NCI-H82 (cell line): Measurements from ENCODE around the gene HS2ST1.

ENCODE experiments used
- DNase-seq: peaks from one replicate; lab custom pipeline; 2025; lab: John Stamatoyannopoulos, UW

The HS2ST1 gene

DNA sequence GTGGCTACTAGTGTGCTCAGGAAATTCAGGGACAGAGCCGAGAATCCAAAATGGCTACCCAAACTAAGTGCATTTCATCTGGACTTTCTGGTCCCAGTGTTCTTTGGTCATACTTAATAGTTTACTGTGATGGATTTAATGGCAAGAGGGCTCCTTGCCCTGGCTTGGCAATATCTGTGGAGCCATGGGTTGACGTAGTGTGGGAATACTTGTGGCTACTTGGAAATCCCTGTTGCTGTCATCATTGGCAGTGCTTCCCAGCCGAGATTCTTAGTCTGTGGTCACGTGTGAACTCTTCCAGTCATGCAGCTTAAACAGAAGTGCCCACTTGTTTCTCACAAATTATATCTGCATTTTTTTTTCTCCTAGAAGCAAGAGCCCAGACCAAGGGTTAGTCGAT is 198.9 kb downstream of the HS2ST1 start:
- DNase-seq, result no peak

DNA sequence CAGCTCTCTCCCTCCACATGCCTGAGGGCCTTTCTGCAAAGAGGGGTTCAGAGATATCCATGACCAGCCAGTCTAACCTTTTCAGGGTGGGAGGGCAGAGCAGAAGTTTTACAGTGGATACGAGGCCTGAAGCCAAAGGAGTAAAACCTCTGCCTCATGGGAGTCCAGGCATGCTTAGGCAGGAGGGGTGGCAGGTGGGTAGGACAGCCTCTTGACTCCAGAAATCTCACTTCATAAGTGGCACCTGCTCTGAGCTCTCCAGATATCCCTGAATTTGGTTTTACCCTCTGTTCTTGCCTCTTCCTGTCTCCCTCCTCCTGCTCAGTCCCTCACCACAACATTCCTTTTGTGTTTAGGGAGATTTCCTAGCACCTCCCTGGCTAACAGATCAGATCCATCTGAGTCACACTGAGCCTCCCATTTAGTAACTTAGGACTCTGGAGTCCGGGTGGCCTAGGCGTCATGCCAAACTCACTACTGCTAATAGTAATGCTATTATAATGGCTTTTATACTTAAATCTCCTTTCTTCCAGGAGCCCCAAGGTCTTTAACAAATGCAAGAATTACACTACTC is 201.0 kb downstream of the HS2ST1 start:
- no peak for DNase-seq

DNA sequence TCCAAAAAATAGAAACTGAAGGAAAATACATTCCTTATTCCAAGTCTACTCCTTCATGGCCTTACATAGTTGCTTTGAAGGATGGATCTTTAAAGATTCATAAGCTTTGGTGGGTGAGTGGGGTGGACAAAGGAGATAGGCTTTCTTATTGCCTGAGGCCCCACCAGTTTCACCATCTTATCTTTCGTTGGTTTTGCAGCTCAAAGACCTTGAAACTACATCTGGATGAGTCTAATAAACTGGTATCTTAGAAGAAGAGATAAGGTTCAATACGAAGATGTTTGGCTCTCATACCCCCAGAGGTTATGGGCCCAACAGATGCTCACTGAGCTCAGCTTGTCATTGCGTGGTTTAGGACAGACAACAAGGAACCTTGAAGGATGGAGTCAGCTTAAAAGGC is 201.5 kb downstream of the HS2ST1 start:
- no peak for DNase-seq

DNA sequence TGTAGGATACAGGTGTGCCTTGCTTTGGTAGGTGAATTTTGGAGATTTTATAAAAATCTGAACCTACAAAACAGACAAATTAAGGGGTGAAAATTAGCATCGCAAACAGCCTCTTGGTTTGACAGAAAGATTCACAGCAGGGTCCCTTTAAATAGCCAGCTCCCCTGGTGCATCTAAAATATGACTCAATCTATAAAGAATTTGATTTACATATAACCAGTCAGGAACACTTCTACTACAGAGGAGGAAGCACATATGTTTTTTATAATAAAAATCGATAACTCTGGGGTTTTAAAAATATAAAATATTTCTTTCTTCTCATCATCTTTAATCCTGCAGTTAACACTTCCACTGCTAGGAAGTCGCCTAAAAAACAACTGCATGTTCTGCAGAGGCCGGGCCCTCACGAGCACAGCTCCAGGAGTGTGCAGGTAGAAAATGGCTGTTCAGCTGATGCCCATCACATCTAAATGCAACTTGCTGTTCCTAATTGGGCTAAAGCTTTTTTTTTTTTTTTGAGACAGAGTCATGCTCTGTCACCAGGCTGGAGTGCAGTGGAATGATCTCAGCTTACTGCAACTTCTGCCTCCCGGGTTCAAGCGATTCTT is 203.4 kb downstream of the HS2ST1 start:
- no peak for DNase-seq

DNA sequence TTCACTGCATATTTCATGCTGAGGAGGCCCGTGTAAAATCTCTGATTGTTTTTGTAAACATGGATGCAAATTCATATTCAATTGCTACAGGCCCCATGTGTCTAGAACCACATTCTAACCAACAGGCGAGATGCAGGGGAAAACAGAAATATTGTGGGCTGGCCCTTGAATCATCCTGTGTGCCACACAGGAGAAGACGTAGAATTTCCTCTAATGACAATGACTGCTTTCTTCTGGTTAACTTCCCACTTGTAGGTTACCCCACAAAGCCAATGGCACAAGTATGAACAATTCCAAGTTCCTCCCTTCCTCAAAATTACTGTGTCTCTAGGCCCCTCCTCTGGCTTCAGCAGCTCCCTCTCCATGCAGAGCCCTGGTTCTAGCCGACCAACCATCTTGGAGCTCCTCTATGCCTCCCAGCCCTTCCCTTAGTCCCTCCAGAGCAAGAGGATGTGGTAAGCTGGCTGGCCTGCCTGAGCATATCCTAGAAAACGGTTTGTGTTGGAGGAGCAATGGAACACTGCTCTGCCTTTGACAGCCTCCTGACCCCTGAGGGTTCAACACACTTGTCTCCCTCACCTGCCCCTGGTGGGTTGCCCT is 205.2 kb downstream of the HS2ST1 start:
- DNase-seq, result no peak

DNA sequence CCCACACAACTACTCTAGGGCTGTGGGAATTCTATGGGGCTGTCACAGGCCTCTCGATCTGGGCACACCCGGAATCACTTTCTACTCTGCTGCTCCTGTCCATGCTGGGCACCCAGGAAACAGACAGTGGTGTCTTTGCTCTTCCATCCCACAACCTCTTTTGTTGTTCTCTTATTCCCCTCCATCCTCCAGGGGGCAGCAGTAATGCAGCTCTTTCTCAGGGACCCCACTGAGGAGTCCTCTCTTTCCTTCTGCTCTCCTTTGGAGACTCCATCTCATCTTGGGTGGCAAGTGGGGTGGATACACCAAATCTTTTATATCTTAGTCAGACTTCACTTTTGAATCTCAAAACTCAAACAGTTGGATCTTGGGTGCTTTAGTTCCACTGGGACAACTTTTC is 206.3 kb downstream of the HS2ST1 start:
- peak; percentile 43 for DNase-seq

DNA sequence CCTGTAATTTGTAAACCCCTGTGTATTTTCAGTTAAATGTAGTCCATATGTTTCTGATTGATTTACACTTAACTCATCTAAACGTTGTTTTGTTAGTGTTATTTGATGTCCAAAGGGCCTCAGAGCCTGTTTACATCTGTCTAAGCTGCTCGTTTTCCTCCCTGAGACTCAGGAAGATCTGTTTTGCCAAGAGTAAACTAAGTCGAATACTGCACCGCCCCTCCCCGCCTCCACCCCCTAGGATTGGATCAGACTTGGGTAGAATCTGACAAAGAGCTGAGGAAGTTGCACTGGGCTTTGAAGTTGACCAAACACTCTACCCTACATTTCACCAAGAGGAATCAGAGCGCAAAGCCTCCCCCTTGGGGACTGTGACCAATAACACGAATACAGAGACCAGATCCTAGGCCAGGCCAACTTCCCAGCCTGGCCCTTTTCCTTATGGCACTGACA is 207.3 kb downstream of the HS2ST1 start:
- DNase-seq, result no peak

DNA sequence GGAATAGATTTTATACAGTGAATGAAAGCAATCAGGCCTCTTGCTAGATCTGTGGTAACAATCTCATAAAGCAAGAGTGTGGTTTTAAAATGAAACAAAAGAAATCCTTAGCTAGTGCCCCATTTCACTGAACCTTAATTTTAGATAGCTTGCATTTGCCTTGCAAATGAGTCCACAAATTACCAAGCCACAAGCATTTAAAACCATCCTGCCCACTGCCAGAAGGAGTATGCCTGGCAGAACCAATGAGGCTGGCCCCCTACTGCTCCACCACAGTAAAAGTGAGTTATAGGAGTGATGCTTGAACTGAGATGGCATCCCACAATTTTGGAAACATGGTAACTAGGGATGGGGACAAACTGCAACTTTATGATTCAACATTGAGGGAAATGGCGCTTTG is 207.8 kb downstream of the HS2ST1 start:
- DNase-seq, result no peak

DNA sequence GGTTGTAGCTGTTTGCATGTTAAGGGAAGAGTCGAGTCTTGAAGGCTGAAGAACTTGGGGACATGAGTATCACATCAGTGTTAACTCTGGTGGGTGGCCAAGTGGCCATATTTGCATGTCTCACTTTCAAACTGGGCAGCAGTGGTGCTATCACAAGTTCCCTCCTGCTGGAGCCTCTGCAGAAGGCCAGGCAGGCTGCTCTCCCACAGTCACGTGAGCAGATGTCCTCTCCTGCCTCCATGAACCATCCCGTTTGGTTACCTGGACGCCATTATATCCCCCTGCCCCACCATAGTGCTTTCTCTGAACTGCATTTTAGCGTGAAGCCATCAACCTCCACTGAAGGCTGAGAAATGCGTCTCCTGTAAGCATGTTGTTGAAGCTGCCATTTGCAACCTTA is 209.2 kb downstream of the HS2ST1 start:
- DNase-seq, result no peak

DNA sequence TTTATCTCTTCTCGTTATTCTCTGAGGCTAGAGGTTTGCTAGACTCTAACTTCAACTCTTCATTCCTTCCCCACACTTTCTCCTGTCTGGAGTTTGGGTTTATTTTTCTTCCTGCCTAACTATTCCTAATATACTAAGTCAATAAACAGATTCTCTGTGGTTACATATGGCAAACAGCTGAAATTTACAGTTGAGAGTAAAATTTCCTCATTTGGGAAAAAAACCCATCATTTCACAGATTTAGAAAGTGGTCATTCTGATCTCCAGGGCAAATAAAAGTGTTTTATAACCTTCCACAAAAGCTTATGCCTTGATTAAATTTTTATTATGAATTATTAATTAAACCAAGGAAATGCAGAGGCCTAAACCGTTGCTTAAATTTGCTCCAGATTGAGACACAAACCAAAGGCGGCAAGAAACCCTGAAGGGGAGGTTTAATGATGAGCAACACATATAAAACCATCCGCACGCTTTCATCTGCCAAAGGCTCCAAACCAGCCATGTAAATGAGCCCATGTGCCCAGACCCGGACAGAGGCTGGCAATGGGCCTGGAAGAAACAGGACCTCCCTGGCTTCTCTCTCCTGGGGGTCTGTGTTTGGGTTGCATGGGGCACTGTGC is 212.6 kb downstream of the HS2ST1 start:
- DNase-seq, result no peak

DNA sequence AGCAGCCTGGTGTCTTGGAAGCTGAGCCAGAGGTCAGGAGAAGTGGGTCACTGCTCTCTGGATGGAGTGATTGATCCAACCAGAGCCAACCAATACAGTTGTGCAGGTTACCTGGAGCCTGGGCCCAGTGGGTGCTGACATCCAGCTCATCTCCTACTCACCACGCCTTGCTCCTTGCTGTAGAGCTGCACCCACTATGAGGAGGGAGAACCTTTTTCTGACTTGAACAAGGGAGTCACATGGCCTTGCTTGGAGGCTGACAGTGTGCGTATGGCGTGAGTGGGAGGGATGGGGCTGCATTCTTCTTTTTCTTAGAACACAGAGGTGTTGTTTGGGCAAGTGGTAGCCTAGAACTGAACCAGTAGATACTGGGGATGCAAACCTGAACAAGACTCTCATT is 213.1 kb downstream of the HS2ST1 start:
- no peak for DNase-seq

DNA sequence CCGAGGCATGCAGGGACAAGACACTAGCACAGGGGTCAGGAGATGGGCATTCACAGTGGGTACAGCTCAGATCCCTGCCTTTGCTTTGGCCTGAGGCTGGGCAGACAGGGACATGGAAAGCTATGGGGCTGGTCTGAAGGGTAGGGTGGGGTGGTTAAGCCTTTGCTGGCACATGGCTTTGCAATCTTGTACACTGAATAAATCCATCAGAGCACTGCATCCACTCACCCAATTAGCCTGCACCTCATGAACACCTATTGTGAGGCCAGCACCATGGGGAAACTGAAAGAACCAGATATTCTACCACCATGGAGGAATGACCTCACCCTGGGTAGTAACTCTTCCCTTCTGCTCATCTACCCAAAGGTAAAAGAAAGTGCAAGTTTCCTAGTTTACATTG is 214.6 kb downstream of the HS2ST1 start:
- no peak for DNase-seq

DNA sequence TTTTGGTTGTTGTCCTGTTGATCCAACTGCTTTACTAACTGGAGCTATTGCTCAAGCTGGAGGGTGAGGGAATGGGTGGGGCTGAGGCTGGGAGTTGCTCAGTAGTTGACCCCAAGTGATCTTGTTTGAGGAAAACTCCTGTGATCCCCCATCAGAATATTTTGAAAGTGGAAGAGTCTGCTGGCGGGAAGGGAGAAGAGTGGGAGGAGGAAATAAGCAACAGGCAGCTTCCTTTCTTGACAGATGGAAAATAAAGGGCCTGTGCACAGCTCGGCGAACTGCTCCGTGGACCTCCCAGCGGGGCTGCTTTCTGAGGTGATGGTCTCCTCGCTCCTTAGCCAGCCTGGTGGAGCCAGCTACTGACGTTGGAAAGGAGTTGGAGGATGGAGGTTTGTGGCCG is 215.2 kb downstream of the HS2ST1 start:
- DNase-seq, result no peak

DNA sequence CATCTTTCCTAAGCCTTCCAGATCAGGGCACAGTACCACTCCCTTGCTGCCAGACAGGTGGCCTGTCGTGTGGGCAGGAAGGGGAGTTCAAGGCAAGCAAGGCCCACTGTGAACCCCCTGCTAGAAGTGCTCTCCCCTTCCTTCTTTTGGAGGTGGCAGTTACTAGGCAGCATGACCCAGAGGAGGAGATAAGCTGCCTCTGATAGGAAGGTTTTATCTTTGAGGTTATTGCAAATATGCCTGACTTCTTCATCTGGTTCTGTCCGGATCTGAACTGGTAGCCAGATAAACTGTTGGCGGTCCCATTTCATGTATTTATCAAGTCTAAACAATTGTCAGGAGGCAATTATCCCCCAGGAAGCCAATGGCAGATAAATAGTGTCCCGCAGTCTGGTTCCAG is 216.0 kb downstream of the HS2ST1 start:
- no peak for DNase-seq

DNA sequence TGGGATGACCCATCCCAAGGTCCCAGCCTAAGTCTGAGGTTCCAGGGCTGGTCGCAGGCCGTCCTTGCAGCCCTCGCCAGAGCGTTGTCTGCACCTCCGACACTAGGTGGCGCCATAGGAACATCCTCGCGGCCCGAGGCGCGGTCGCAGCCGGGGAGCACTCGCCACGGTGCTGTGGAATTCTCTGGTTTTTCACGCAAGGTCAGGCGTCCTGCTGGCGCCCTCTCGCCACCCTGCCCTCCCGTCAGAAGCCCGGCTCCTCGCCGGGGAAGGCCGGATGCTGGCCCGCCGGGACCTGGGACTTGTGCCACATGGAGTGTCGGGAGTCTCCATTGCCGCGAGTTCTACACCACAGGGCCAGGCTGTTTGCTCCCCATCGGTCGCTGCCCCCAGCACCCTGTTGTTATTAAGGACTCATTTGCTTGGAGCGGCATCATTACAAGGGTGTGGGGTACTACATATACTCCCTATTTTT is 217.4 kb downstream of the HS2ST1 start:
- DNase-seq, result peak; percentile 80

DNA sequence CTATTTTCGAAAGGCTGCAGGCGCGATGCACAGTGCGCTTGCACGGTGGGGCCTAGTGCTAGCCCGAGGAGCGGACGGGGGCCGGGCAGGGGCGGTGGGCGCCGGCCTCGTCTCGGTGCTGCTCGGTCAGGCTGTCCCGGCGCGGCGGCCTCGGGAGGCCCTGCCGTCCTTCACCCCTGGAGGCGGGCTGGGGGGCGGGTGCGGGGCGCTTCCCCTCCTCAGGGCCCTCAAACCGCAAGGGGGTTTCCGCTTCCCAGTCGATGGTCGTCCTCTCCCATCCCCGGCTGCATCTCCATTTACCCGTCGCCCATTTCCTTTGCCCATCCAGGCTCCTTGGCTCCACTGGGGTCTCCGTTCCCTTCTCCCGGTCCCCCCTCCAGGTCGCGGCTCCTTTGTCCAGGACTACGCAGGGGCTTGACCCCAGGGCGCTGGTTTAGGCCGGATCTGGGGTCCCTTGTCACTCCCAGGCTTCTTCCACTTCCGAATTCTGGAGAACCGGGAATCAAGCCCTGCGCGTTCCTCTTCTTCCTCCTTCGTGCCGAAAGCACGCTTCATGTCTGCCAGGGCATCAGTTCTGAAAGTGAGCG is 217.9 kb downstream of the HS2ST1 start:
- DNase-seq, result no peak

DNA sequence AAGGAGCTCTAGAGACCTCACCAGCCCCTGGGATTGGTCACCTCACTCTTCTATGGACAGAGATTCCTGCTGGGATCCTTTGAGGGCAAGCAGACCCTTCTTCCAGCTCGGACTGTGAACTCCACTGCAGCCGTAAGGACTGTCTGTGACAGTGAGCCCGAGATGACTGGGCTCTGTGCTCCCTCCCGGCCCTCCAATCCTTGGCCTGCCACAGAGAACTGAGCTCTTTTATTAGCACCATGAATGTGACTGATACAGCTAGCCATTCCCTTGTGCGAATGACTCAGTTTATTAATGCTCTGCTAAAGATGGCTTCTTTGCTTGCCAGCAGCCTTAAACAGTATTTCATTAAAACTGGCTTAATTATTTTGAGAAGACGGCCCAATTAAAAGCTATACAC is 219.6 kb downstream of the HS2ST1 start:
- DNase-seq, result no peak

DNA sequence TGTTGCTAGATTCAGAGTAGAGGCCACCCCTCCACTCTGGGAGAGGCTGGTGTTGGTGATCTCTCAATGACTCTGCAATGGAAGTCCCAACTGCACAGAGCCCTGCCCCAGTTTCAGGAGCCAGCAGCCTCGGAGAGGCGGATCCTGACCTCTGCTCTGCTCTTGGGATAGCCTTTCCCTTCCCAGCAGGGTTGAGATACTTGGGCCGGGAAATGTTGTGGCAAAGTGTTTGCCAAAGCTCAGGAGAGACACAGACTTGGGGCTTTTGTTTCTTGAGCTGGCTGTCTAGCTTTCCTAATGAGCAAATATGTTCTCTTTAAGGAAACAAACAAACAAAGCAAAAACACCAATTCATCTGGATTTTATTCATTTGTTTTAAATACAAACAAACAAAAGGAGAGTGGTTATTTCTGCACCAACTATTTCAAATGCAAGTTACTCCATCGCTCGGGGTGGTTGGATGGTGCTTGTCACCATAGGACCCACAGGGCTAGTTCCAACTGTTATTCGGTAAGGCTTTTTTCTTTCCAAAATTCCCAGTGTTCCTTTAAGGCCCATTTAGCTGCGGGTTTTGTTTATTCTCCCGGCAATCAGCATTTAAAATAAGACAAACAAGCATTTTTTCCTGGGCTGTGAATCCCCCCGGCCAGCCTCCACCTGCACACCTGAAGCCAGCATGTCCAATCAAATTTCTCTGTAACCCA is 220.3 kb downstream of the HS2ST1 start:
- DNase-seq, result no peak

DNA sequence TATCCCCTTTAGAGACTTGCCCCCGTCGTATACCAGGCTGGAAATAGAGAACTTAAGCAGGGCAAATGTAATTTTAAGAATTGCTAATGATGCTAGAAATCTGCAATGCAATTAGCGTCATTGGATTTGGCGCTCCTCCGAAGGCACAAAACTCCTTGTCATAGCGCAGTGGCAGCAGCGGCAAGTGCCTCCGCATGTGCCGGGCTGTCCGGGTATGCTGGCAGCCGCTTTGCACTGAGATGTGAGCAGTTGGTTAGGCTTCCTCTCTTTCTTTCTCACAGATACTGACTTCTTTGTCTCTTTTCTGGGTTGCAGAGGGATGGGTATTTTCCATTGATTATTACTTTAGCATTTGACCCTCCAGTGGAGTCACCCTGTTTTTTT is 220.9 kb downstream of the HS2ST1 start:
- peak; percentile 50 for DNase-seq

DNA sequence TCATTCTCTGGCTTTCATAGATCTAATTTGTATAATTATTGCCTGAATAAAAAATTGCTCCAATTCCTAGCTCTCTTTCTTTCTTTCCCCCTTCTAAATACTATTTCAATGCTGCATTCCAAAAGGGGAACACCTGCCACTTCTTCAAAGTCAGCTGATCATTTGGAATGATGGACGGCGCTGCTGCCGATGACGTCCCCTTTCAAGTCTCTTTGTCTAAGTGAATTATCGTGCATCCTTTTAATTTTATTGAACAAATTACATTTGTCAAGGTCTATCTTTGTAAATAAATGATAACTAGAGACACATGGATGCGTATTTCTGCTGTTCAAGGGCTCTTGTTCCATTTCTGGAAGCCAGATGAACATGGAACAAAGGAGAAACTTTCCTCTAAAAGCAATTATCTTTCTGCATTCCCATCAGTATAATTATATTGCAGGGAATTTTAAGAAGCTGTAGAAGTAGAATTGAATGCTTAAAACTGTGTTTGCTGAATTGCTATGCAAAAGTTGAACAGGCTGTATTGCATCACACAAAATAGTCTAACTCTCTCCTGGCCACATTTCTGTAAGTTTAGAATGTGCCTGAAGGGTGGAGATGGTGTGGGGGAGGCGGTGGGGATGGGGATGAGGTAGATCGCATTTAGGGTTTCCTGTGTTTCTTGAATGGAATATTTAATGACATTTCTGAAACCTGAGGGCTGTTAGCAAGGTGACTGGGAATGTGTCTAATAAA is 222.3 kb downstream of the HS2ST1 start:
- no peak for DNase-seq

DNA sequence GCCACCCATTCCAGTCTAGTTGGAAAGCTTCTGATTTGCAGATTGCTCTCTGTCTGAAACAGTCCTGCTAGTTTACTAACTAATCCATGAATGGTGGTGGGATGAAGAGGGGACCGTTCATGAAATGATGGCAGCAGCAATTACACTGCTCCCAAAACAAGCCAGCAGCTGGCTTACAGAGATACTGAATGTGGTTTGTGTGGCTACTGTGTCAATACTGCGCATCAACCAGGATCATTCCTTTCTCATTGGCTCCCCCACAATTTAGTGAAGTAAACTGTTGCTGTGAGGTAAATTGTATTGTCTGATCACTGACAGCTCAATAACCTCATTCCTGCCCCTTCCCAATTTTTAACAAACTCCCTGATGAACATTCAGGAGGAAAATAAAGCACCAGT is 222.9 kb downstream of the HS2ST1 start:
- no peak for DNase-seq
